ENCODE data around the gene FER1L5.
A peak's percentile ranks its signal among the peaks of the same experiment; 100 is the strongest.

The FER1L5 gene

DNA sequence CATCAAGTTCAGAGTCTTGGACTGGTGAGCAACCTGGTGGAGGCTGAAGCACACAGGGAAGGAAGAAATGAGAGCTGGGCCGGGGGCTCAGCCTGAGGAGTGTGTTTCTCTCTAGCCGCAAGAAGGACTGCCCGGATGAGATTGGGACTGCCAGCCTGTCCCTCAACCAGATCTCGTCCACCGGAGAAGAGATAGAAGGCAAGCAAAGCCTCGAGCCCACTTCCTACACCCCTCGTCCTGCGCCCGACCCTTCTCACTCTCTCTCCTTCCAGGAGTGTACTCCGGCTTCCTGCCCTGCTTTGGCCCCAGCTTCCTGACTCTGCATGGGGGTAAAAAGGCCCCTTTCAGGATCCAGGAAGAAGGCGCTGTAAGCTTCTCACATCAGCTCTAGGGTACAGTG, 26.2 kb downstream of the FER1L5 start:
- Mint-ChIP-seq H3K27ac (ENCODE audit: low read depth) (no peak overlapping the region), H3K9me3 (no peaks in the 10 kb centered on the region), H3K36me3 (ENCODE audit: insufficient read depth) (no peaks in the 10 kb centered on the region), H3K4me3 (no peak overlapping the region), H3K4me1 (peaks cover 6% of the 10 kb centered on the region), H3K27me3 (peaks cover 2% of the 10 kb centered on the region)
- ATAC-seq (replicated peaks; ENCODE audit: extremely low read depth, poor library complexity, severe bottlenecking) (no peak), DNase-seq (ENCODE audit: low spot score in 2 of 2) (no peak)

DNA sequence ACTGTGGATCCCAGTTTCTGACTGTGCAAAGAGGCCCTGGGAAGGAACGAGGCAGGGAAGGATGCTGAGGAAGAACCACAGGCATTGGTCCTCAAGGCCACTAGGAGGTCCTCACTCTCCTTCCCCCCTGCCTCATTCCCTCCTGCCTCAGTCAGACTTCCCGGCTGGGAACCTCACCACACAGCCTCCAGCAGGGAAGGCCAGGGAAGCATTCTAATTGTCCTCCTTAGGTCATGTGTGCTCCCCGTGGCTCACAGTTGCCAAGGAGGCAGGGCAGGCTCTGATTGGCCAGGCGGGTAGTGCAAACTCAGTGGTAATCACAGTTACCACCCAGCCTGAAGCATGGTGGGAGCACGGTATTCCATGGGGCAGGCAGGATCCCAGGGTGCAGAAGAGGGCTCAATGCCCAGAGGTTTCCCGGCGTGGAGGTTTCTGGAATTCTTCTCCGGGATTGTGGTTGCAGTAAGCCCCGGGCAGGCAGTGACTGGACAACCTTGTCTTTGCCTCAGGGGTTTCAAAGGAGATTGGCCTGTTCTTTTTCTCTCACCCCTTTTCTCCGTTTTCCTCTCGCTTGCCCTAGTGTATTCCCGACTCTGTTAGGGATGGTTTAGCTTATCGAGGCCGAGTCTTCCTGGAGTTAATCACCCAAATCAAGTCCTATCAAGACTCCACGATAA, 27.1 kb downstream of the FER1L5 start:
- ATAC-seq (replicated peaks; ENCODE audit: extremely low read depth, poor library complexity, severe bottlenecking) (no peak), DNase-seq (ENCODE audit: low spot score in 2 of 2) (no peak)
- Mint-ChIP-seq H3K9me3 (no peaks in the 10 kb centered on the region), H3K36me3 (ENCODE audit: insufficient read depth) (no peaks in the 10 kb centered on the region), H3K27ac (ENCODE audit: low read depth) (no peak overlapping the region), H3K4me1 (peaks cover 6% of the 10 kb centered on the region), H3K4me3 (no peak overlapping the region), H3K27me3 (no peaks in the 10 kb centered on the region)

DNA sequence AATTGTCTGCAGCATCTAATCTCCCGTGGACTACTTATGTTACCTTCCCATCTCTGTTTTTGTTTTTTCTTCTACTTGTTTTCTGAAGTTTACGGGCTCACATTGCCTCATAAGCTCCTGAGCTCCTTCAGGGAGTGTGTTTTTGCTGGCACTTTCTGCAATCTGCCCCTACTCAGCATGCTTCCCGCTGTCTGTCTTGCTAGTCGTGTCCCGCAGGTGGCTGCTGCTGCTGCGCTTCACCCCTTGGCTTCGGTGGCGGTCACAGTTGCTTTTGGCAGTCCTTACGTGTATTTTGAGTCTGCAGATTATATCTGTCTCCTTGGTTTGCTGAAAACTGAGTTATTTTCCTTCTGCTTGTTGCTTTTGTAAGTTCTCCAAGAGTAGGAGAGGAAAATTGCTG, 37.3 kb downstream of the FER1L5 start:
- peaks cover 1% of the 10 kb centered on the region for H3K36me3 Mint-ChIP-seq (ENCODE audit: insufficient read depth)
- no peak overlapping the region for H3K4me3 Mint-ChIP-seq
- peaks cover 11% of the 10 kb centered on the region for H3K27me3 Mint-ChIP-seq
- H3K27ac Mint-ChIP-seq (ENCODE audit: low read depth) = no peak overlapping the region
- no peaks in the 10 kb centered on the region for H3K4me1 Mint-ChIP-seq
- ATAC-seq (replicated peaks; ENCODE audit: extremely low read depth, poor library complexity, severe bottlenecking) (no peak), DNase-seq (ENCODE audit: low spot score in 2 of 2) (no peak)
- H3K9me3 Mint-ChIP-seq = no peaks in the 10 kb centered on the region

DNA sequence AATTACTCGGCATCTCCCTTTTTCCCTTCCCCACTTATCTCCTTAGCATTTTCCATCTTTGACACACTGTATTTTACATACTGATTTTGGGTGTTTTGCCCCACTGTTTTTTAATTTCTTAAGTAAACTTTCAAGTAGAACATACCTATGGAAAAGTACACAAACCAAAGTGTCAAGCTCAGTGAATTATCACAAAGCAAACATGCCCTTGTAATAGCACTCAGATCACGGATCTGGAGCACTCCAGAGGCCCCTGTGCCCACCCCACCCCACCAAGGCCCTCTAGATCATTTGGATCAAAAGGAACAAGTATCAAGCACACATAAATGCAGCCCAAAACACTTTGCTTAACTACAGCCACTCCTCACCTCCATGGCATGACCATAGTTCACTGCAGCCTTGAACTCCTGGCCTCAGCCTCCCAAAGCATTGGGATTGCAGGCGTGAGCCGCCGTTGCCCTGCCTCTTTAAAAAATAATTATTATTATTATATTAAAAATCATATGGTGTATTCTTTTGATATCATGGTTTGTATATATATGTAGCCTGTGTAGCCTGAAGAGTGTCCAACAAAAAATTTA, 38.1 kb downstream of the FER1L5 start:
- H3K4me1 Mint-ChIP-seq = no peaks in the 10 kb centered on the region
- peaks cover 19% of the 10 kb centered on the region for H3K27me3 Mint-ChIP-seq
- ATAC-seq (replicated peaks; ENCODE audit: extremely low read depth, poor library complexity, severe bottlenecking) = no peak
- no peak for DNase-seq (ENCODE audit: low spot score in 2 of 2)
- H3K36me3 Mint-ChIP-seq (ENCODE audit: insufficient read depth) = peaks cover 2% of the 10 kb centered on the region
- H3K27ac Mint-ChIP-seq (ENCODE audit: low read depth) = peak overlapping the region; percentile 1
- H3K9me3 Mint-ChIP-seq = no peaks in the 10 kb centered on the region
- no peak overlapping the region for H3K4me3 Mint-ChIP-seq

DNA sequence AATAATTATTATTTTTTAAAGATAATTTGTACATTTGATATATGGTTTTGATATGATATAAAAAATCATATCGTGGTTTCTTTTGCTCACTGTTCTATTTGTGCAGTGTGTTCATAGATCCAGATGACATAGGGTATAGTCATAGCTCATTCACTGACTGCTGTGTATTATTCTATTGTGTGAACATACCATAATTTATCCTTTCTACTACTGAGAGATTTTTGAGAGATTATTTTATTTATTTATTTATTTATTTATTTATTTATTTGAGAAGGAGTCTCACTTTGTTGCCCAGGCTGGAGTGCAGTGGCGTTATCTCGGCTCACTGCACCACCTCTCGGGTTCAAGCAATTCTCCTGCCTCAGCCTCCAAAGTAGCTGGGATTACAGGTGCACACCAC, 39.0 kb downstream of the FER1L5 start:
- H3K27me3 Mint-ChIP-seq = peaks cover 23% of the 10 kb centered on the region
- no peaks in the 10 kb centered on the region for H3K4me1 Mint-ChIP-seq
- H3K9me3 Mint-ChIP-seq = no peaks in the 10 kb centered on the region
- H3K27ac Mint-ChIP-seq (ENCODE audit: low read depth) = no peak overlapping the region
- peaks cover 2% of the 10 kb centered on the region for H3K36me3 Mint-ChIP-seq (ENCODE audit: insufficient read depth)
- ATAC-seq (replicated peaks; ENCODE audit: extremely low read depth, poor library complexity, severe bottlenecking) (no peak), DNase-seq (ENCODE audit: low spot score in 2 of 2) (no peak)
- H3K4me3 Mint-ChIP-seq = no peak overlapping the region

DNA sequence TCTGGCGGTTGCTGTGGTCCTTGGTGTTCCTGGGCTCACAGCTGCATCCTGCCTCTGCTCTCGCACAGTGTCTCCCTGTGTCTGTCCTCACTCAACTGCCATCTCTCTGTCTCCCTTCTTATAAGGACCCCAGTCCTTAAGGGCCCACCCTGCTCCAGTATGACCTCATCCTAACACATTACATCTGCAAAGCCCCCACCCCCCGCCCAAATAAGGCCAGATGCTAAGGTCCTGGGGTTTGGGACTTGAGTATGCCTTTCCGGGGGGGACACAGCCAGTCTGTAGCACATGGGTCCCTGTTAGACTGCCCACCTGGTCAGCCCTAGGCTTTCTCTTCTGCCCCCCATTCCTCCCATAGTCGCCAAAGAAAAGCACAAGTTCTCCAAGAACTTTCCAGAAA, 40.7 kb downstream of the FER1L5 start:
- Mint-ChIP-seq H3K4me1 (no peaks in the 10 kb centered on the region), H3K9me3 (no peaks in the 10 kb centered on the region), H3K27ac (ENCODE audit: low read depth) (no peak overlapping the region), H3K27me3 (peaks cover 23% of the 10 kb centered on the region), H3K4me3 (no peak overlapping the region), H3K36me3 (ENCODE audit: insufficient read depth) (peaks cover 2% of the 10 kb centered on the region)
- ATAC-seq (replicated peaks; ENCODE audit: extremely low read depth, poor library complexity, severe bottlenecking) (no peak), DNase-seq (ENCODE audit: low spot score in 2 of 2) (no peak)

DNA sequence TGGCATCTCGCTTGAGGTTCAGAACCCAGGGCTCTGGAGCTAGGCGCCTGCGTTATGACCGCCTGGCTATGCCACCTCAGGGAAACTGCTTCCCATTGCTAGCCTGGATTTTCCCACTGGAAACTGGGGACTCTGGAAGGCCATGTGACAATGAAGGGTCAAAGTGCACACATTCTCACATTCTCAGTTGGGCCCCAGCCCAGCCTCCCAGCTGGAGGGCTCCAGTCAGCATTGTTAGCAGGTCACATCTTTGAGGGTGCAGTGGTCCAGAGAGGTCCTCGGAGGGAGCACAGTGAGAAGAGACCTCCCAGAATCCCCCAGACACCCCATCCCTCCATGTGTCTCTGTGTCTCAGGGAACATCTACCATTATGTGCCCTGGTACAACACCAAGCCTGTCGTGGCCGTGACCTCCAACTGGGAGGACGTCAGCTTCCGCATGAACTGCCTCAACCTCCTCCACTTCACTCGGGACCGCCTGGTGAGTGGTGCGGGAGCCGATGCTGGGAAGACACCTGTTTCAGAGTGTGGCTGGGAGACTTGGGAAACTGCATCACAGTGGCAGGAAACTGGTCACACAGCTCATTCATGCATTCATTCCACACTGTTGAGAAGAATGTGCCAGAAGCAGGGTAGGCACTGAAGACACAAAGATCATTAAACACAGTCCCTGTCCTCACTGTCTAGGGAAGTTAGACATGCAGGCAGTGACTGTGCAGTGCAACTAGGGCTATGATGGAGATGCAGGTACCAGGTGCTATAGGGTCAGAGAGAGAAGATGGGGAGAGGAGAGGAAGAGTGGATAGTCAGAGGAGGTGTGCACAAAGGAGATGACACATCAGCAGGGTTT, 41.6 kb downstream of the FER1L5 start:
- no peaks in the 10 kb centered on the region for H3K9me3 Mint-ChIP-seq
- H3K4me3 Mint-ChIP-seq = no peak overlapping the region
- peaks cover 2% of the 10 kb centered on the region for H3K36me3 Mint-ChIP-seq (ENCODE audit: insufficient read depth)
- H3K27ac Mint-ChIP-seq (ENCODE audit: low read depth) = no peak overlapping the region
- ATAC-seq (replicated peaks; ENCODE audit: extremely low read depth, poor library complexity, severe bottlenecking) (no peak), DNase-seq (ENCODE audit: low spot score in 2 of 2) (no peak)
- H3K27me3 Mint-ChIP-seq = peaks cover 23% of the 10 kb centered on the region
- H3K4me1 Mint-ChIP-seq = no peaks in the 10 kb centered on the region

DNA sequence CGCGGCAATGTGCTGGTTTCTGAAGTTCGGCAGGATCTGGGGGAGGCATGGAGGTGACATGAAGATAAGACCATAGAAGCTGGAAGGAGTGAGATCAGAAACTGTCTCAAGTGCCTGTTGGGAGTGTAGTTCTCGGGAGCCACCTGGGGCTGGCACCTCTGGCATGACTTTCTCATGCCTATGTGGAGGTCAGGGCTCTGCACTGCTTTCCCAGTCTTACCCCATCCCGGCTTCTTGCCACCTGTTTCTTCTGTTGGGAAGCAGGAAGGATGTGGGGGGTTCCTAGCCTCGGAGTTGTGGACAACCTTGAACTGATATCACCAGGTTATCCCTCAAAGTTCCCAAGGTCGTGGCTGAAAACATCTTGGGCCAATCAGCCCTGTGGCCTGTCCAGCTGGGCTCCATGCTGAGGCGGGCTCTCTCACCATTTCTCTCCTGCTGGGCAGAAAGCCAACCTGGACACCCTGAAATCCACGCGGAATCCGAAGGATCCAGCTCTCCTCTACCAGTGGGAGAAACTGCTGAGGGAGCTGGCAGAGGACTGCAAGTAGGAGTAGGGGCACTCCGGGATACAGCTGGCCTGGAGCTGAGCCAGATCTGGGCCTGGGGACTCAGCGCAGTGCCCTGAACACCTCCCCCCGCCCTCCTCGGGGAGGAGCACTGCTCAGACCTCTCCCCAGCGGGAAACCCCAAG, 42.5 kb downstream of the FER1L5 start:
- ATAC-seq (replicated peaks; ENCODE audit: extremely low read depth, poor library complexity, severe bottlenecking) = no peak
- Mint-ChIP-seq H3K9me3 (no peaks in the 10 kb centered on the region), H3K4me3 (no peak overlapping the region), H3K36me3 (ENCODE audit: insufficient read depth) (peaks cover 2% of the 10 kb centered on the region), H3K4me1 (no peaks in the 10 kb centered on the region), H3K27me3 (peaks cover 23% of the 10 kb centered on the region), H3K27ac (ENCODE audit: low read depth) (no peak overlapping the region)
- DNase-seq (ENCODE audit: low spot score in 2 of 2) = no peak

DNA sequence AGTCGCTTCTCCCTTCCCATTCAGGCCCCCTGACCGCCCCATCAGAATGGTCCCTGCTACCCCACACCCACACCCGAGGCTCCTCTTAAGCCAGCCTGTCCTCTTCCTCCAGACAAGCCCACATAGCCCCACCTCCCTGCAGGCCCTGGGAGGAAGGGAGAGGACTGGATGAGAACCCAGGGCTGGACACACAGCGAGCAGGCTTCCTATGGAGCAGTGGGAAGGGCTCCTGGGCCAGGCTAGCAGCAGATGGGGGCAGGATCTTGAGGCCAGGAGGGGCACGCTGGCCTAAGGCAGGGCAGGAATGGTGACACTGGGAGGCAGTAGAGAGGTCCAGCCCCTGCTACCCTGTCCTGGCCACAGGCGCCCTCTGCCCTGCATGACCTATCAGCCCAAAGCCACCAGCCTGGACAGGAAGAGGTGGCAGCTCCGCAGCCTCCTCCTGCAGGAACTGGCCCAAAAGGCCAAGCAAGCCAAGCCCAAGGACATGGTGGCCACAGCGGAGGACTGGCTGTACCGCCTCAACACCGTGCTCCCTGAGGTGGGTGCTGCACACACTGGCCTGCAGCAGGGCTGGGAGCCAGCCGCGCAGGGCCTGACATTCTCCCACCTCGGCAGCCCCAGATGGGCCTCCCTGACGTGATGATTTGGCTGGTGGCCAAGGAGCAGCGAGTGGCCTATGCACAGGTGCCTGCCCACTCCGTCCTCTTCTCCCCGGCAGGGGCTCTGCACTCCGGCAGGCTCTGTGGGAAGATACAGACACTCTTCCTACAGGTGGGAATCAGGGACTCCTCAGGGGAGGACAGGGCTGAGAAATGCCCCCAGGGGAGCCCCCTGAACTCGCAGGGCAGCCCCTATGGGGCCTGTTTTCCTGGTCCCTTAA, 43.3 kb downstream of the FER1L5 start:
- ATAC-seq (replicated peaks; ENCODE audit: extremely low read depth, poor library complexity, severe bottlenecking) (no peak), DNase-seq (ENCODE audit: low spot score in 2 of 2) (no peak)
- Mint-ChIP-seq H3K27me3 (peaks cover 23% of the 10 kb centered on the region), H3K4me1 (no peaks in the 10 kb centered on the region), H3K27ac (ENCODE audit: low read depth) (no peak overlapping the region), H3K9me3 (no peaks in the 10 kb centered on the region), H3K4me3 (no peak overlapping the region), H3K36me3 (ENCODE audit: insufficient read depth) (peaks cover 1% of the 10 kb centered on the region)

DNA sequence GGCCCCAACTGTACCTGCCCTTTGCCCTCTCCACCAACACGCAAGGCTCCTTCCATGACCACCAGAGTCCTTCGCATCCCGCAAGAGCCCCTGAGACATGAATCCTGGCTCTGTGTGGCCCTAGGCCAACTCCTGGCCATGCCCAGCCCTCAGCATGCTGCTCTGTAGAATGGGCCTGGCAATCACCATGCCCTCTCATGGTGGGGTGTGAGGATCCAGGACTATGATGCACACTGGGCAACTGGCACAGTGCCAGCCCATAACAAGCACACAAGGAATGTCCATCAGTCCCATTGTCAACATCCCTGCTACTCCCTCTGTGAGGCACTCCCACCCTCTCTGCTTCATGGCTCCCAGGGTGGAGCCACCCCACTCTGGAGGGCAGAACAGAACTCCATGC, 44.7 kb downstream of the FER1L5 start:
- no peaks in the 10 kb centered on the region for H3K9me3 Mint-ChIP-seq
- ATAC-seq (replicated peaks; ENCODE audit: extremely low read depth, poor library complexity, severe bottlenecking) (no peak), DNase-seq (ENCODE audit: low spot score in 2 of 2) (no peak)
- no peak overlapping the region for H3K27ac Mint-ChIP-seq (ENCODE audit: low read depth)
- H3K4me3 Mint-ChIP-seq = no peak overlapping the region
- no peaks in the 10 kb centered on the region for H3K4me1 Mint-ChIP-seq
- H3K27me3 Mint-ChIP-seq = peaks cover 23% of the 10 kb centered on the region
- peaks cover 1% of the 10 kb centered on the region for H3K36me3 Mint-ChIP-seq (ENCODE audit: insufficient read depth)

DNA sequence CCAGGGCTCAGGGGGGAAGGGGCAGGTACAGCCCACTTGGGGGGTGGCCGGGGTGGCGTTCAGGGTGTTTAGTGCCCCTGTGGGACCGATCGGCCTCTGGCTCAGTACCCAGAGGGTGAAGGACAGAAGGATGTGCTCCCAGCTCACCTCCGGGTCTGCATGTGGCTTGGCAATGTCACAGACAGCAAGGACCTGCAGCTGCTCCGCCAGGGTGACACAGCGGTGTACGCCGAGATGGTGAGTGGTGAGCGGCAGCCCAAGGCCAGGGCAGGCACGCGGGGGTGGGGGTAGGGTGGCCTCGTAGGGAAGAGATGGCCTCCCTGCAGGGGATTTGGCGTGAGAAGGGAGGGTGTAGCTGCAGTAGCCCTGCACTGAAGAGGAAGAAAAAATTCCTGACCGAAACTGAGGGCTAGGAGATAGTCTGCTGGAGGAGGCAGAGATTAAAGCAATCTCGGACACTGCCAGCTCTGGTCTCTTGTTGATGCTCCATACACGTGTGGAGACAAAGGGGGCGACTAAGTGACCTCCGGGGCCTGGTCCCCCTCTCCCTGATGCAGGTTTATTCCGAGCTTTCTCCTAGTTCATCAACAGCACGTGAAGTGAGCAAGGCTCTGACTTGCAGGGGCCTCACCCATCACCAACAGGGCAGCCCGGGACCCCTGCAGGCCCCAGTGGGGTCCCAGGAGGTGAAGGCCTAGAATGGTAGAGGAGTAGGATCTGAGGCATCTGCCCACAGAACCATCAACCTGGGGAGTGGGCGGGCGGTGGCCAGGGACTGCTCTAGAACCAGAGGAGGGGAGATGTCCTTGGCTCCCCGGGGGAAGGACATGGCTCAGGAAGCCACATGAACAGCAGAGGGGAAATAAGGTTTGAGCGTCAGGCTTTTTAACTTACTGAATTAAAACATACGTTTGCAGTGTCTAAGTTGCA, 45.4 kb downstream of the FER1L5 start:
- Mint-ChIP-seq H3K4me3 (no peak overlapping the region), H3K4me1 (no peaks in the 10 kb centered on the region), H3K27ac (ENCODE audit: low read depth) (peak overlapping the region; percentile 19), H3K9me3 (no peaks in the 10 kb centered on the region), H3K36me3 (ENCODE audit: insufficient read depth) (peaks cover 1% of the 10 kb centered on the region), H3K27me3 (peaks cover 23% of the 10 kb centered on the region)
- no peak for DNase-seq (ENCODE audit: low spot score in 2 of 2)
- no peak for ATAC-seq (replicated peaks; ENCODE audit: extremely low read depth, poor library complexity, severe bottlenecking)
